HG03060 (cell line): ENCODE data around the gene TLCD5.

Source experiments
- ATAC-seq: cut with Tn5 transposase; IDR thresholded peaks from one replicate; pipeline ENCODE4 v1.9.1; 2021; ENCODE audit warnings: low read depth, moderate number of reproducible peaks; ENCODE audit not compliant: unreplicated experiment

TLCD5 gene

GRCh38 chr11:120306519-120307242 is 18.4 kb upstream of the TLCD5 start:
- no peak for ATAC-seq

- ATAC-seq = no peak
These were observed 17.6 kb upstream of the TLCD5 start for GRCh38 chr11:120307476-120307875.

GRCh38 chr11:120308081-120308480 is 17.0 kb upstream of the TLCD5 start:
- no peak for ATAC-seq

DNA sequence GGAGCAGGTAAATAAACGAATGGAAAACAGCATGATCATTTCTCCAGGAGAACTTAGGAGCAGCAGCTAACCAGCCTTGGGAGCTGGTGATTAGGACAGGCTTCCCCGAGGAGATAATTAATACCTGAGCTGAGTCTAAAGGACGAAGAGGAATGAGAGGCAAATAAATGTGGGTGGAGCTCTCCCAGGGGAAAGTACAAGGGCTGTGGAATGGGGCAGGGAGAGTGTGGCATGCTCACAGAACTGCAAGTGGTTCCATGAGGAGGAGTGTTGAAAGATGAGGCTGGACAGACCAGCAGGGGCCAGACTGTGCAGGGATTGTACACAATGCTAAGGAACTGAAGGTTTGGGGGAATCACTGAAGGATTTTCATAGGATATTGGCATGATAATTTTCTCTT is 14.2 kb upstream of the TLCD5 start:
- no peak for ATAC-seq

- ATAC-seq = no peak
These were observed 10.2 kb upstream of the TLCD5 start for GRCh38 chr11:120314861-120315260.

DNA sequence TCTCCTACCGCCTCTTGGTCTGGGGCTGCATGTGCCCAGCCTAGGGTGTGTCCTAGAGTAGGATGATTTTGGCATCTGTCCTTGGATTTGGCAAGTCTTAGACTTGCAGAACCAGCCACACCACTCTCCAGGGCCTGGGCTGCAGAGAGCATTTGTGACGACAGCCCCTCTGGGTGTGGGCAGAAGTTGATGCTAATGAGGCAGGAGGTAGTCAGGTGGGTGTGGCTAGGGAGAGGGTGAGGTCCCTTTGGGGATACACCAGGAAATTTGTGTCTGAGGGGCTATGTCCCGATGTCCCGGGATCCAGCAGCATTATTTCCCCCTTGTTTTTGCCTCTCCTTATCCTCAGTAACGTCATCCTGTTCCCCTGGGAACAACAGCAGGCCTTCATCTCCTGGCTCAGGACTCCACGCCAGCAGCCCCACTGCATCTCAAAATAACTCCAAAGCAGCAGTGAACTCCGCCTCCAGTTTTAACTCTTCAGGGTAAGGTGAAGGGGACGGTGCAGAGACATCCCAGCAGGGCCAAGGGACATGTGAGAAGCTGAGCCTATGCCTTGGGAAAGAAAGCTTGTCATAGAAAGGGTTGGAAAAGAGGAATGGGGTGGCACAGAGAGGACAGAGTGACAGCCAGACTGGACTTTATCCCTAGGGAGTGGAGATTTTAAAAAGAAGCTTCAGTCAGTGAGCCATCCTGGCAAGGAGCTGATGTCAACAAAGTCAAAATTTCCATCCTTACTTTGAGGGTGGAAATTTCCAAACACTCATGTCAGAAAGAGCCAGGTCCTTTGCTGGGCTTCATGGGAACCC is 8.0 kb upstream of the TLCD5 start:
- ATAC-seq = no peak

DNA sequence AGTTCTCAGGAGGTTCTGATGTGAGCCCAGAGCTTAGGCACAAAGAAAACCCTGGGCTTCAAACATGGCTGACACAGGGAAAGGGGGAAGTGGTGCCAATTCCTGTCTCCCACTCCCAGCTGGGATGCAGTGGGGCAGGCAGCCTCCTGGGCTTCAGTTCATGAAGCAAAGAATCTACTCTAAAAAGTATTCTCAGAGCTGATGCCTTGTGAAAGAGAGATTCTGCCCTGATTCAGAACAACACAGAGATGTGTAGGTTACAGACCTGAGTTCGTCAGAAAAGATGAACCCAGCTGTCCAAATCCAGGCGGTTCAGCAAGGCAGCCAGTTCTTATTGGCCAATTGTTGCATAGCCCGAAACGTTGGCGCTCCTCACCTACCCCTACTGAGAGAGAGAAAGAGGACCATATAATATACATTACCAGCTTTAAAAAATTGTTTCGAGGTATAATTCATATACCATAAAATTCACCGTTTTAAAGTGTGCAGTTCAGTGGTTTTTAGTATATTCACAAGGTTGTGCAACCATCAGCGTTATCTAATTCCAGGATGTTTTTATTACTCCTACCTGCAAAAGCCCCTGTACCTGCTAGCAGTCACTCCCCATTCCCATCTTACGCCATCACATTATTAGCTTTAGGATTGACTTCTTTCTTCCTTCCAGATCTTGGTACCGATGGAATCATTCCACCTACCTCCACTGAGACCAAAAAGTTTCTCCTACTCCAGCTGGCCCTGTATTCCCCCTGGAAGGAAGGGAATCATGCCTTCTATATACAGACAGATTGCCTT is 7.2 kb upstream of the TLCD5 start:
- ATAC-seq = no peak

DNA sequence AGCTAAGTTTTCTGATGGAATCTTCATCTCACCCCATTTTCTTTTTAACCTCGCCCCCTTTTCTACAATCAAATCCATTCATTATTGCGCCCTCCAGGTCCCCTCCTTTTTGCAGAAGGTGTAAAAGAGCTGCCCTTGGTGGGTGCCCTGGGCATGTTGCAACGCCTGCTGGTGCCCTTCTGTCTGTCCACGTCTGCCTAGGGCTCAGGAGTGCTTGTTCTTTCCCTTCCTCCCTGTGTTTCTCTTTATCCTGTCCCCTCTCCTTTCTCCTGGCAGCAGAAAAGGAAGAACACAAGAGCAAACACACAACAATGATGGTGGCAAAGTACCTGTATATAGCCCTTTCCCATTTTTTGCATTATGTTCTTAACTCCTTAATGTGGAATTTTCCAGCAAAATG is 6.2 kb upstream of the TLCD5 start:
- ATAC-seq = no peak

DNA sequence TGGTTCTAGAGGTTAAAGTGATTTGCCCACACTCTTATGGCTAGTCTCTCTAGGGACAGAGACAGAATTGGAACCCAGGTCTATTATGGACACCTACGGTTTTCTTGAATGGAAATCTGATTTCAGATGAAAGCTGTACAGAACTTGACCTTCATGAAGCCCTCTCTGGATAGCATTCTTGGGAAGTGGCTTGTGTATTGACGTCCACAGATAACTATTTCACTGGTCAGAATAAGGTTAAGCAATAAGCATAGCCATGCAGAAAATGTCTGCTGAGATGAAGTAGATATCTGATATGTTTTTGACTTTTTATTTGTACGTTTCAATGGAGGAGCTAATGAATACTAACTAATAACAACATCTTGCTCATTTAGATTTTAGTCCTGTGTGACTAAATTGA is 1.1 kb downstream of the TLCD5 start:
- no peak for ATAC-seq

DNA sequence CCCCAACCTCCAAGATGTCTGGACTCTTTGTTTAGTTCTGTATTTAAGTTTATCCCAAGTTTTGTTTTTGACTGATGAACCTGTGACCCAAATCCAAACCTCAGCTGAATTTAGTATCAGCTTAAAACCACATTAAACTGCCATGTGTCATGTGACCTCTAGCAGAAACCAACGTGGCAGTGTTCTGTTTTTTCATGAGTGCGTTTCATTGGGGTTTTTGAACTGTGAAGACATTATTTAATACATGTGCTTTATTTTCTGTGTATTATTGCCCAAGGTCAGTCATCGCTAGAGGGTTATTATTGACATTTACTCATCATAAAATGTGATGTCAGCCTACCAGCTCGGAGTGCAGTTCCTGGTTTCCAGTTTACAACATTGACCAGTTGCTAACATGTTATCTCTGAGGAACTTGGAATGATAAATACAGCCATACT is 1.8 kb downstream of the TLCD5 start:
- ATAC-seq = no peak

- no peak for ATAC-seq
These were observed 2.2 kb downstream of the TLCD5 start for GRCh38 chr11:120327311-120327710.

DNA sequence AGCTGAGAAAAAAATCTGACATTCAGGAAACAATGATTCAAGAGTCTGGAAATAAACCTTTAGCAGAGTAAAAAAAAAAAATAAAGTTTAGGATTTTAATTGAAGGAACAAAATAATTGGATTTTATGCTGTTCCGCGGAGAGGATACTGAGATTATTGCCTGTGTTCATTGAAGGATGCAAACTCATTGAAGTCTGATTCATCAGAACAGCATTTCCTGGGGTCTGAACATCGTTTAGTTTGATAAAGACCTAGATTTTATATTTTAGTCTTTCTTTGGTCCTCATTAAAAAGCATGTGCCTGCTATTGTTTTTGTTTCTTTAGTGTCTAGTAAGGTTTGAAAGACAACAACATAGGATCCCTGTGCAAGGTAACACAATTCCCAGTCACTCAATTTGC is 4.5 kb downstream of the TLCD5 start:
- no peak for ATAC-seq

DNA sequence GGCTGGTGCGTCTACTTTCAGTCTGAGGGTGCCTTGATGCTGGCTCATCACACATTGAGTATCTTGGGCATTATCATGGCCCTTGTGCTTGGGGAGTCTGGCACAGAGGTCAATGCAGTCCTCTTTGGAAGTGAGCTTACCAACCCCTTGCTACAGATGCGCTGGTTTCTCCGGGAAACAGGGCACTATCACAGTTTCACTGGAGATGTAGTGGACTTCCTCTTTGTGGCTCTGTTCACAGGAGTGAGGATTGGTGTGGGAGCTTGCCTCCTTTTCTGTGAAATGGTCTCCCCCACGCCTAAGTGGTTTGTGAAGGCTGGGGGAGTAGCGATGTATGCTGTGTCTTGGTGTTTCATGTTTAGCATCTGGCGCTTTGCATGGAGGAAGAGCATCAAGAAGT is 4.9 kb downstream of the TLCD5 start:
- ATAC-seq = no peak

GRCh38 chr11:120331301-120331996 is 6.3 kb downstream of the TLCD5 start:
- ATAC-seq = no peak

DNA sequence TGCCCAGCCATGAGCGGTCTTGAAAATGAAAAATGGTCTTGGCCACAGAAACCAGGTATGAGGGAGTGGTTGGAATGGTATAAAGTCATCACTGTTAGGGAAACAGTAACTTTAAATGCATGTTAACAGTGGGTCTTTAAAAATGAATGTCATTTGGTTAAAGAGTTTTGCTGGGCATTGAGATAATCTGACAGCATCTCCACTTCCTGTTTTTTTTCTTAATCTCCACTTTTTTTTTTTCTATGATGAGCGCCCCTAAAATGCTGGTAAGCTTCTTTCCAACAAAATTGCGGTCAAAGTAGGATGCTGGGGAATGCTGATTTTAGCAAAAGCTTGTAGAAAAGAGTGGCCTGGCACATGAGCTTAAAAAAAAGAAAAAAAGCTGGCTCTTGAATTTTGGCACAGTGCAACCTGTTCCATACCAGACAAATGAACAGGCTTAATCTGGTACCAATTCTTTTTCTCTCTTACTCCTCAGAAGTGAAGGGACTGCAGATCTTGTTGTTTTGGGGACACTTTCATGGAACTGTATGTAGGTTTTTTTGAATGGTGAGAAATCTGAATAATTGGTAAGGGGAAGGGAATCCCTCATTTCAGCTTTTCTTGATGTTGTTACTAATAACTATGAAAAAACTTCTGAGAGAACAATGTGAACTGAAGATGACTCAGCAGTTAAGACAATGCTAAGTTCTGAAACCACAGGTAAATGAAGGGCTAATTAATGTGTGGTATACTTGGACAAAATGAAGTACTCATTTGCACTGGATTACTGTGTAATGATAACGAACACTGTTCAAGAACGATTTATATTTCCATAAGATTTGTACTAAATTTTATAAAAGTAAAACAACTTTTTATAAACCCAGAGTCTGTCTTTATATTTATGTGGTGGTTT is 8.0 kb downstream of the TLCD5 start:
- ATAC-seq = no peak

DNA sequence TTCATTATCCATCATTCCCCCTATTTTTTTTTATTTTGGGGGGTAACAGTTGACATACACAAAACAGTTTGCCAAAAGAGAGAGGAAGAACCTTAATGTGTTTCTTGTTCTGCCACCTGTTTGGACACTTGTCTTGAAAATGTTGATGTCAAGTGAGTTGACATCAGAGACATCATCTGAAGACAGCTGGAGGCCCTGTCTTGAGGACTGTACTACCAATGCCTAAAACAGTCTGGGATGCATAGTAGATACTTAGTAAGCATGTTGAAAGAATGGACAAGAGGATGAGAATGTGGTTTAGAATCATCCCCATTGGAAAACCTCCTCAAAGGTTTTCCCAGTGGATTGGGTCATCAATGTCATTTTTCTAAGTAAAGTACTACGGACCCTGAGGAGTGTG is 8.7 kb downstream of the TLCD5 start:
- ATAC-seq = no peak

GRCh38 chr11:120334332-120334731 is 9.2 kb downstream of the TLCD5 start:
- no peak for ATAC-seq

- no peak for ATAC-seq
These were observed 9.9 kb downstream of the TLCD5 start for GRCh38 chr11:120334894-120335462.

GRCh38 chr11:120335556-120335907 is 10.4 kb downstream of the TLCD5 start:
- no peak for ATAC-seq
